T-helper 17 cell (primary cell): Measurements from ENCODE around the gene ACSF2. TPM values are rescaled to one million over a fixed set of nuclear protein-coding genes. Genes with fewer than 3 reads are reported as not detected.

Source experiments
- ATAC-seq: fragments of 150-1000 bp; cut with Tn5 transposase; 2 replicates; pipeline ENCODE4 v1.10.0; 2021; ENCODE audit warnings: mild to moderate bottlenecking, moderate library complexity
- DNase-seq, 3 donors: peaks; one replicate each; pipeline versions ENCODE4 v3.0.0 to v3.0.0-alpha.2; 2020 to 2021
- H3K9me3 ChIP-seq: one replicate; pipeline ENCODE4 v1.7.0; 2013; ENCODE audit warnings: low read length, mild to moderate bottlenecking; ENCODE audit not compliant: control insufficient read depth, poor library complexity, severe bottlenecking
- H3K27ac Mint-ChIP-seq: one replicate; pipeline ENCODE4 v1.8.0; 2022; ENCODE audit warnings: mild to moderate bottlenecking, moderate library complexity, mixed read lengths
- H3K27me3 Mint-ChIP-seq: one replicate; pipeline ENCODE4 v1.8.0; 2022; ENCODE audit warnings: mixed read lengths
- H3K36me3 Mint-ChIP-seq: one replicate; pipeline ENCODE4 v1.8.0; 2022; ENCODE audit warnings: low read depth, mixed read lengths
- H3K4me1 Mint-ChIP-seq: one replicate; pipeline ENCODE4 v1.8.0; 2022; ENCODE audit warnings: mild to moderate bottlenecking, mixed read lengths
- H3K4me3 Mint-ChIP-seq: one replicate; pipeline ENCODE4 v1.8.0; 2022; ENCODE audit warnings: mild to moderate bottlenecking, moderate library complexity, mixed read lengths
- total RNA-seq, 4 donors: library from RNA in 2 of 4; stranded (reverse) in 2 of 4; gene quantifications; one replicate each; pipeline ENCODE4 v1.2.3 and lab custom pipeline; 2022 to 2026

ACSF2 gene
- total RNA-seq, 2 donors from 2014 or later = 16.4 to 21.8 TPM

DNA sequence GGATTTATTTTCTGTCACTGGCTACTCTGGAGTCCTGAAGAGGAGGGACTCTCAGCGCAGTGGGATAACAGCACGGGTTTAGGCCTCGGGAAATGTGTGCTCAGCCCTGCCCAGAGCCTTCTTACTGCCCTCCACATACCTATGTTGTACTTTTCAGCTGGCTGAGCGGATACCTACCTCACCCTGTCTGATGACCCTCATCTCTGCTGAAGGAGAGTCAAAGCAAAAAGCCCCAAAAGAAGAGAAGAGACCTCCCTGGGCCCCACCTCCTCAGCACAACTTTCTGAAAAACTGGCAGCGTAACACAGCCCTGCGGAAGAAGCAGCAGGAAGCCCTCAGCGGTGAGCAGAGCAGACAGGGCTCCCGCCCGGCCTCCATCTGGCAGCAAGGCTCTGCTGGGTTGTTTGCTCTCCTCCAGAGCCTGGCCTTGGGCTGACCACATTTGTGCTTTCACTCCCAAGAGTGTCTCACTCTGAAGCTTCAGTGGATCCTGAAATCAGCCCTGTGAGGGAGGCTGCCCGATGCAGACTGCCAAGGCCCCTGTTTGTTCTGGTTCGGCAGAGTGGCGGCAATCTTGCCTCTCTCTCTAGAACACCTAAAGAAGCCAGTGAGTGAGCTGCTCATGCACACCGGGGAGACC is 92.5 kb downstream of the ACSF2 start:
- DNase-seq = no peak
- H3K4me3 Mint-ChIP-seq = no peak overlapping the region
- no peak for ATAC-seq
- H3K27me3 Mint-ChIP-seq = no peaks in the 10 kb centered on the region
- H3K9me3 ChIP-seq = no peaks in the 10 kb centered on the region
- H3K4me1 Mint-ChIP-seq = peaks cover 13% of the 10 kb centered on the region
- no peaks in the 10 kb centered on the region for H3K36me3 Mint-ChIP-seq
- H3K27ac Mint-ChIP-seq = no peak overlapping the region

DNA sequence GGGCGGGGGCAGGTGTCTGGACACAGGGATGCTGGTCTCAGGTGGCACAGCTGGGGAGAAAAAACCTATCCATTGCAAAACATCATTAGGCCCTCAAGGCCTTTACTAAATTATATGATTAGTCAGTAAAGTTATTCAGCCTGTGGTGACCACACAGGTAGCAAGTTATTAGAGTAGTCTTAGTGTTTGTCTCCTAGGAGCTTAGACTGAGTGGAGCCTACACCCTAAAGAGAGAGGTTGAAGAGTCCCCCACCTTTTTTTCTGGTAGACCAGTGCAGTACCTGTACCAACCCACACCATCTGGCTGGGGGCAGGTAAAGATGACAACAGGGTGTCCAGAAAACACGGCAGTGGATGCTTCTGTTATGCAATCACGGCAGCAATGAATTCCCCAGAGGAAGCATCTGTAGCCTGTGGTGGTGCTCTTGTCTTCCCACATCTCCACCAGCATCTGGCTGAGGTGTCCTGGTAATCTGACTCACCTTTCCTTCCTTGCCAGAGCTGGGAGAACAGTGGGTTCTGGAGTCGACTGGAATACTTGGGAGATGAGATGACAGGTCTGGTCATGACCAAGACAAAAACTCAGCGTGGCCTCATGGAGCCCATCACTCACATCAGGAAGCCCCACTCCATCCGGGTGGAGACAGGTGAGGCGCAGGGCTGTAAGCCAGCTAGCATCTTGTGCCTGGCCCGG is 93.3 kb downstream of the ACSF2 start:
- ATAC-seq (no peak), DNase-seq (no peak)
- Mint-ChIP-seq H3K27ac (no peak overlapping the region), H3K36me3 (no peaks in the 10 kb centered on the region), H3K4me3 (no peak overlapping the region), H3K4me1 (peaks cover 13% of the 10 kb centered on the region), H3K27me3 (no peaks in the 10 kb centered on the region)
- H3K9me3 ChIP-seq = no peaks in the 10 kb centered on the region

DNA sequence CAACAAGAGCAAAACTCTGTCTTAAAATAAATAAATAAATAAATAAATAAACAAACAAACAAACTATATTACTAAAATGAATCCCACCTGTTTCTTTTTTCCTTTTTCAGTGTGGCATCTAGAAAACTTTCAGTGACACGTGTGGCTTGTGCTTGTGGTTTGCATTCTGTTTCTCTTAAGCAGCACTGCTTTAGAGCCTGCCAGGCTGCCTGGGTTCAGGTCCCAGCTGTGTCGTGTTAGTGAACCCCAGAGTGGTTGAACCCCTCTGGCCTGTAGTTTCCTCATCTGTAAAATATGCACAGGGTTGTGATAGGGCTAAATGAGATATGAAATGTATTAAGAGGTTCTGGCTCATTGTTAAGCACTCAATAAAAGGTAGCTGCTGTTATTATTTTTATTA is 94.5 kb downstream of the ACSF2 start:
- Mint-ChIP-seq H3K27ac (no peak overlapping the region), H3K27me3 (no peaks in the 10 kb centered on the region), H3K4me1 (peaks cover 13% of the 10 kb centered on the region), H3K4me3 (no peak overlapping the region), H3K36me3 (no peaks in the 10 kb centered on the region)
- ATAC-seq (no peak), DNase-seq (no peak)
- no peaks in the 10 kb centered on the region for H3K9me3 ChIP-seq

DNA sequence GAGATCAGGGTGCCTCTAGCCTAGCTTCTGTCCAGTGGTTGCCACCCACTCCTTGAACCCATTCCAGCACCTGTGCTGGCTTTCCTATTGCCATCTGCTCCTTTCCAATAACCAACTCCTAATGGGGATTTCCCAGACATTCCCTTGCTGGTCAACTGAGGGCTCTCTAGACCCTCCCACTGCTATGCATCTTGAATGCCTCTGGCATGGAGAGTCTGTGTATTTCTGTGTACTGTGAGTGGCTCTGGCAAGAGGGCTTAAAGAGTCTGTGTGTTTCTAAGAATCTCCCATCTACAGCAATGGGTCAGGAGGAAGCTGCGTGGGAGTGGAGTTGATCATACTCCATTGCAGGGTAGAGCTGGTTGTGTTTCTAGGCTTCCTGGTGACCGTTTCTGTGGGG is 95.5 kb downstream of the ACSF2 start:
- DNase-seq (no peak), ATAC-seq (no peak)
- Mint-ChIP-seq H3K27ac (no peak overlapping the region), H3K4me1 (peaks cover 12% of the 10 kb centered on the region), H3K36me3 (no peaks in the 10 kb centered on the region), H3K27me3 (no peaks in the 10 kb centered on the region), H3K4me3 (no peak overlapping the region)
- no peaks in the 10 kb centered on the region for H3K9me3 ChIP-seq

DNA sequence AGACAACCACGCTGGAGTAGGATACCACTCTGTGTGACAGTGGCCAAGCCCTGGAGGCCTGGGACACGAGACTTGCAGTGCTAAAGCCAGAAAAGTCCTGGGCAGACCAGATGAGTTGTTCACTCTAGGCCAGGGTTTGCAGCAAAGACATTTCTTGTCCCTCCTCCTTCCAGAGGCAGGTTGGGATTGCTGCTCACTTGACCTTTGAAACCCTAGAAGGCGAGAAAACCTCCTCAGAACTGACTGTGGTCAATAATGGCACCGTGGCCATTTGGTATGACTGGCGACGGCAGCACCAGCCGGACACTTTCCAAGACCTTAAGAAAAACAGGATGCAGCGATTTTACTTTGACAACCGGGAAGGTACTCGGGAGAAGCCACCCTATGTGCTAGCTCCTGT is 96.7 kb downstream of the ACSF2 start:
- DNase-seq = no peak
- Mint-ChIP-seq H3K4me1 (peaks cover 2% of the 10 kb centered on the region), H3K4me3 (no peak overlapping the region), H3K36me3 (no peaks in the 10 kb centered on the region), H3K27ac (no peak overlapping the region), H3K27me3 (no peaks in the 10 kb centered on the region)
- ATAC-seq = no peak
- no peaks in the 10 kb centered on the region for H3K9me3 ChIP-seq

DNA sequence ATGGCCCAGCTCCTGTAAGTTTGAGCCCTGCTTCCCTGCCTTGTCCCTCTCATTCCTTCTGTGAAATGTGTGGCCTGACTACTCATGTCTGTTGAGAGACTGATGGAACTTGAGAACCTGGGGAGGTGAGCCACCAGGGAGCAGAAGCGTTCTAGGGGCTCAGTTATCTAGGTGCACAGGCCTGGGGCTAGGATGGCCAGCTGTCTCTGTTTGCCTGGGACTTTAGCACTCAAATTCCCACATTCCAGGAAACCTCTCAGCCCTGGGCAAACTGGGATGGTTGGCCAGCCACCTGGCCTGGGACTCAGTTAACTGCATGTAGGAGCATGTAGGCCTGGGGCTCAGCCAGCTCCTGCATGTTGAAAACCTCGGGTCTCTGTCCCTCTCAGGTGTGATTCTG is 97.2 kb downstream of the ACSF2 start:
- Mint-ChIP-seq H3K4me3 (no peak overlapping the region), H3K27me3 (peaks cover under 1% of the 10 kb centered on the region), H3K4me1 (no peaks in the 10 kb centered on the region), H3K36me3 (no peaks in the 10 kb centered on the region), H3K27ac (no peak overlapping the region)
- ATAC-seq = no peak
- H3K9me3 ChIP-seq = no peaks in the 10 kb centered on the region
- no peak for DNase-seq

Other genes with a start within 250 kb of the ACSF2 start
- gene COL1A1, start 224.6 kb upstream of the ACSF2 start, total RNA-seq = 10 to 100 TPM; 15.4 to 16.6 TPM
- gene TMEM92, start 151.8 kb upstream of the ACSF2 start, total RNA-seq = not detected
- 10 to 100 TPM; 19.2 to 20.4 TPM for gene XYLT2, start 80.1 kb upstream of the ACSF2 start, total RNA-seq
- 10 to 100 TPM; 29.4 to 37.0 TPM for gene MRPL27, start 53.0 kb upstream of the ACSF2 start, total RNA-seq
- gene EME1, start 53.0 kb upstream of the ACSF2 start, total RNA-seq = 1 to 10 TPM in 1 of 2 donors, under 1 TPM in 1; 0.55 to 1.3 TPM
- gene LRRC59, start 28.7 kb upstream of the ACSF2 start, total RNA-seq = 10 to 100 TPM; 45.2 to 51.9 TPM
- not detected for gene CHAD, start 42.7 kb downstream of the ACSF2 start, total RNA-seq
- 10 to 100 TPM; 49.2 to 59.6 TPM for gene RSAD1, start 52.6 kb downstream of the ACSF2 start, total RNA-seq
- gene MYCBPAP, start 82.2 kb downstream of the ACSF2 start, total RNA-seq = 1 to 10 TPM; 1.2 to 1.3 TPM
- not detected for gene EPN3, start 106.5 kb downstream of the ACSF2 start, total RNA-seq
- gene SPATA20, start 121.0 kb downstream of the ACSF2 start, total RNA-seq = 10 to 100 TPM; 11.3 to 16.4 TPM
- under 1 TPM; 0.05 to 0.18 TPM for gene CACNA1G, start 134.5 kb downstream of the ACSF2 start, total RNA-seq
- 10 to 100 TPM in 1 of 2 donors, 1 to 10 TPM in 1; 3.3 to 58.0 TPM for gene ABCC3, start 208.7 kb downstream of the ACSF2 start, total RNA-seq